ENCODE results near the gene NPAT.
A peak's percentile ranks its signal among the peaks of the same experiment; 100 is the strongest.

Gene NPAT

DNA sequence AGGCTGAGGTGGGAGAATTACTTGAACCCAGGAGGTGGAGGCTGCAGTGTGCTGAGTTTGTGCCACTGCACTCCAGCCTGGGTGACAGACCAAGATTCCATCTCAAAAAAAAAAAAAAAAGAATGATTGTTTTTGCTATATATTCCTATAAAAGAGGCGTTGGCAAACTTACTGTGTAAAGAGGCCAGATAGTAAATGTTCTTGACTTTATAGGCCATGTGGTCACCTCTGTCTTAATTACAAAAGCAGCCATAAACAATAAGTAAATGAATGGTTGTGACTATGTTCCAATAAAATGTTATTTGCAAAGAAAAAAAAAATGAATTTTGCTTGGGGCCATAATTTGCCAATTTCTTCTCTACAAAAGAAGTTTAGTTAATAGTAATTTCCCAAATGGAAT lies 12.8 kb upstream of the NPAT start:
- no peak overlapping the region for H3K27ac ChIP-seq
- no peak for DNase-seq

GRCh38 chr11:108233277-108233945 lies 11.0 kb upstream of the NPAT start:
- no peak for DNase-seq
- no peak overlapping the region for H3K4me3 ChIP-seq
- intact Hi-C loops (cut with DNase I; ENCODE audit: low total_unique reads), result no loop called here
- no peaks in the 10 kb centered on the region for H3K4me1 ChIP-seq
- TF ChIP-seq, protein P1, sequence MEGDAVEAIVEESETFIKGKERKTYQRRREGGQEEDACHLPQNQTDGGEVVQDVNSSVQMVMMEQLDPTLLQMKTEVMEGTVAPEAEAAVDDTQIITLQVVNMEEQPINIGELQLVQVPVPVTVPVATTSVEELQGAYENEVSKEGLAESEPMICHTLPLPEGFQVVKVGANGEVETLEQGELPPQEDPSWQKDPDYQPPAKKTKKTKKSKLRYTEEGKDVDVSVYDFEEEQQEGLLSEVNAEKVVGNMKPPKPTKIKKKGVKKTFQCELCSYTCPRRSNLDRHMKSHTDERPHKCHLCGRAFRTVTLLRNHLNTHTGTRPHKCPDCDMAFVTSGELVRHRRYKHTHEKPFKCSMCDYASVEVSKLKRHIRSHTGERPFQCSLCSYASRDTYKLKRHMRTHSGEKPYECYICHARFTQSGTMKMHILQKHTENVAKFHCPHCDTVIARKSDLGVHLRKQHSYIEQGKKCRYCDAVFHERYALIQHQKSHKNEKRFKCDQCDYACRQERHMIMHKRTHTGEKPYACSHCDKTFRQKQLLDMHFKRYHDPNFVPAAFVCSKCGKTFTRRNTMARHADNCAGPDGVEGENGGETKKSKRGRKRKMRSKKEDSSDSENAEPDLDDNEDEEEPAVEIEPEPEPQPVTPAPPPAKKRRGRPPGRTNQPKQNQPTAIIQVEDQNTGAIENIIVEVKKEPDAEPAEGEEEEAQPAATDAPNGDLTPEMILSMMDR (IDR thresholded peaks at IDR 0.05), result no peak
- no peaks in the 10 kb centered on the region for H3K27me3 ChIP-seq
- H3K27ac ChIP-seq, result no peak overlapping the region
- H3K36me3 ChIP-seq, result peaks cover 42 to 63% (median 61%) of the 10 kb centered on the region in 3 donors
- no peaks in the 10 kb centered on the region for H3K9me3 ChIP-seq

More for the DNA sequence above, 12.8 kb upstream of the NPAT start:
- Histone ChIP-seq H3K4me1 (no peaks in the 10 kb centered on the region), H3K36me3 (peaks cover 38 to 68% (median 55%) of the 10 kb centered on the region in 3 donors), H3K27me3 (no peaks in the 10 kb centered on the region), H3K9me3 (no peaks in the 10 kb centered on the region), H3K4me3 (no peak overlapping the region)
- TF ChIP-seq, protein P1 (IDR thresholded peaks at IDR 0.05), result no peak
- intact Hi-C loops (cut with DNase I; ENCODE audit: low total_unique reads), result no loop called here

DNA sequence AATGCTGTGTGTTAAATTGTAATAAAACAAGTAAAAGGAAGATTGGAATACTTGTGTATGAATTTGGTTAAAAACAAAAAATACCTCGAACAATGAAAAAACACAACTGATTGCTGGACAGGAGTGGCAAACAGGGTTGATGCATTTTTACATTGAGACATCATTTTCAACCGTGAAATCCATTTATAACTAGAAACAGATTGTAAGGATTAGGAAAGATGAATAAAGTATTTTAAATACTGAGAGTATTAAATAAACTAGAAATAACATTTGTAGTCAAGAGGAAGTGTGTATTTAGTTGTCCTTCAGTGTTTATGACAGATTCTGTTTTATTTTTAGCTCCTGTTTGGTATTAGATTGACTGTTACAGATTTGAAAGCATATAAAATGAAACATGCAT lies 5.8 kb upstream of the NPAT start:
- Histone ChIP-seq H3K4me3 (no peak overlapping the region), H3K27me3 (no peaks in the 10 kb centered on the region), H3K4me1 (peaks cover 0 to 17% (median 7%) of the 10 kb centered on the region in 4 donors), H3K36me3 (peaks cover 29 to 42% (median 31%) of the 10 kb centered on the region in 3 donors), H3K27ac (no peak overlapping the region), H3K9me3 (no peaks in the 10 kb centered on the region)
- TF ChIP-seq, protein P1 (IDR thresholded peaks at IDR 0.05), result no peak
- DNase-seq, result no peak
- intact Hi-C loops (cut with DNase I; ENCODE audit: low total_unique reads), result loop anchor here (10.0 kb wide), 1 partner anchor 437 kb away; the partner anchor contains the start of gene DDX10

DNA sequence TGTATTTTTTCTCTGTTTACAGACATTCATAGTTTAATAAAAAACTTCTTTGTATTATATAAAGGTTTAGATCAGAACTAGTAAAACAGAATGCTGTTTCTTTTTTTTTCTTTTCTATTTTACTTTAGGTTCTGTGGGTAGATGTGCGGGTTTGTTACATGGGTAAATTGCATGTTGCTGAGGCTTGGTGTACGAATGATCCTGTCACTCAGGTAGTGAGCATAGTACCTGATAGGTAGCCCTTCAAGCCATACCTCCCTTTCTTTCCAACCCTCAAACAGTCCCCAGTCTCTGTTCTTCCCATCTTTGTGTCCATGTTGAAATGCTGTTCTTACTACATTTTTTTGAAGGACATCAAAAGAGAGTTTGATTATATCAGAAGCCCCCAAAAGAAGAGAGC lies 3.6 kb upstream of the NPAT start:
- H3K4me3 ChIP-seq, result no peak overlapping the region
- no peaks in the 10 kb centered on the region for H3K27me3 ChIP-seq
- H3K27ac ChIP-seq, result no peak overlapping the region
- H3K9me3 ChIP-seq, result no peaks in the 10 kb centered on the region
- DNase-seq, result no peak
- peaks cover 16 to 31% (median 31%) of the 10 kb centered on the region in 3 donors for H3K36me3 ChIP-seq
- peaks cover 0 to 24% (median 11%) of the 10 kb centered on the region in 4 donors for H3K4me1 ChIP-seq
- TF ChIP-seq, protein P1 (IDR thresholded peaks at IDR 0.05), result no peak
- intact Hi-C loops (cut with DNase I; ENCODE audit: low total_unique reads), result loop anchor here (10.0 kb wide), 1 partner anchor 439 kb away; the partner anchor contains the start of gene DDX10

DNA sequence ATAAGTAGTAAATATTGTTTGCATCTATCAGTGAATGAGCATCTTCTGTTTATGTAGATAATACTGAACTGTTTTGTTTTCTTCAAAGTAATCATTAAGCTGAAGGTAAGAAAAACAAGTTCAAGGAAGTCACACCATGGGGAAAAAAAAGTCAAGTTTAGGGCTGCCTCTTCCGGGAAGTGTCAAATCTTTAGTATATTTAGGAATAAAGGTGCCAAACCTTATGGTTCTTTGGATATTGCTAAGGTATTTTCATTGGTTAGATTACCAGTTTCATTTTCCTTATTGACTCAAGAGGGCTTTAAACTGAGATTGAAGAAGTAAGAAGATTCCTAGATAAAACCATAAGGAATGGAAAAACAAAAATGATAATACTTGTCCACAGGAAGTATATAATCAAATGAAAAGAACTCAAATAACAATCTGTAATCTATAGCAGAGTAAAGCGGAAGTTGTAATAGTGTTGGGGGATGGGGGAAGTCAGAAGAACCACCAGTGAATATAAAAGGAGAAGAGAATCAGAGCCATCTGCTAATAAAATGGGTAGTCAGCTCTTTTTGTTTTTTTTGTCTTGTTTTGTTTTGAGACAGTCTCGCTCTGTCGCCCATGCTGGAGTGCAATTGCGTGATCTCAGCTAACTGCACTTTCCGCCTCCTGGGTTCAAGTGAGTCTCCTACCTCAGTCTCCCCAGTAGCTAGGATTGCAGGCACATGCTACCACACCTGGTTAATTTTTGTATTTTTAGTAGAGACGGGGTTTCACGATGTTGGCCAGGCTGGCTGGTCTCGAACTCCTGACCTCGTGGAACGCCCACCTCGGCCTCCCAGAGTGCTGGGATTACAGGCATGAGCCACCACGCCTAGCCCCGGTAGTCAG lies 2.7 kb upstream of the NPAT start:
- H3K36me3 ChIP-seq, result peaks cover 8 to 24% (median 22%) of the 10 kb centered on the region in 3 donors
- peak overlapping the region in 1 of 2 donors; percentile 94 for H3K27ac ChIP-seq
- no peaks in the 10 kb centered on the region for H3K9me3 ChIP-seq
- intact Hi-C loops (cut with DNase I; ENCODE audit: low total_unique reads), result loop anchor here (5.0 to 10.0 kb wide), 3 partner anchors 103 to 440 kb away; partner anchors contain the start of genes ACAT1, CUL5 and DDX10
- H3K27me3 ChIP-seq, result no peaks in the 10 kb centered on the region
- H3K4me3 ChIP-seq, result no peak overlapping the region
- H3K4me1 ChIP-seq, result peaks cover 3 to 33% (median 12%) of the 10 kb centered on the region in 4 donors
- no peak for DNase-seq
- TF ChIP-seq, protein P1 (IDR thresholded peaks at IDR 0.05), result no peak

Measured in tibial artery (tissue), 4 donors.